CD8-positive, alpha-beta memory T cell (primary cell): ENCODE data around the gene RFFL. TPM values are rescaled to one million over a fixed set of nuclear protein-coding genes. Genes with fewer than 3 reads are reported as not detected.

Experiments
- CTCF ChIA-PET: fragments of 350-600 bp; sonication (Branson Sonifier 250); formaldehyde crosslinking; loops from one replicate; lab custom pipeline; 2021; ENCODE audit warnings: antibody characterized with exemption; lab: Charles Lee
- POLR2A ChIA-PET: fragments of 350-600 bp; sonication (Branson Sonifier 250); formaldehyde crosslinking; loops from one replicate; lab custom pipeline; 2021; ENCODE audit warnings: antibody characterized with exemption; lab: Charles Lee
- DNase-seq, 5 donors: peaks; one replicate each; pipeline versions ENCODE4 v3.0.0 to v3.0.0-alpha.2; 2020 to 2022; ENCODE audit warnings: mixed read lengths in 1 of 5
- H3K27ac ChIP-seq: one replicate; pipeline ENCODE4 v1.7.0; 2013; ENCODE audit warnings: low read depth, mild to moderate bottlenecking, low read length, moderate library complexity
- H3K27me3 ChIP-seq: 2 replicates; pipeline ENCODE4 v1.7.0; 2013; ENCODE audit warnings: low read length, mild to moderate bottlenecking; ENCODE audit not compliant: insufficient read depth, poor library complexity, severe bottlenecking
- H3K36me3 ChIP-seq: 2 replicates; pipeline ENCODE4 v1.7.0; 2013; ENCODE audit warnings: mild to moderate bottlenecking, low read length, moderate library complexity; ENCODE audit not compliant: insufficient read depth
- H3K4me1 ChIP-seq: 2 replicates; pipeline ENCODE4 v1.7.0; 2013; ENCODE audit warnings: mild to moderate bottlenecking, low read length, moderate library complexity; ENCODE audit not compliant: insufficient read depth
- H3K4me3 ChIP-seq: 2 replicates; pipeline ENCODE4 v1.7.0; 2013; ENCODE audit warnings: mild to moderate bottlenecking, low read length
- H3K9me3 ChIP-seq: 2 replicates; pipeline ENCODE4 v1.7.0; 2013; ENCODE audit warnings: mild to moderate bottlenecking, low read length
- H3K27ac Mint-ChIP-seq, 8 donors: one replicate each; pipeline ENCODE4 v1.8.0; 2020 to 2021; ENCODE audit warnings: mixed read lengths in 8 of 8, mild to moderate bottlenecking in 6 of 8, inconsistent platforms in 3 of 8, moderate library complexity in 3 of 8
- H3K27me3 Mint-ChIP-seq, 2 donors: one replicate each; pipeline ENCODE4 v1.8.0; 2020 to 2021; ENCODE audit warnings: mixed read lengths in 2 of 2, mild to moderate bottlenecking in 1 of 2, moderate library complexity in 1 of 2
- H3K36me3 Mint-ChIP-seq, 3 donors: one replicate each; pipeline ENCODE4 v1.8.0; 2020 to 2021; ENCODE audit warnings: mixed read lengths in 3 of 3, inconsistent platforms in 1 of 3, mild to moderate bottlenecking in 1 of 3
- H3K4me1 Mint-ChIP-seq, 3 donors: one replicate each; pipeline ENCODE4 v1.8.0; 2020 to 2021; ENCODE audit warnings: mixed read lengths in 3 of 3, inconsistent platforms in 1 of 3, mild to moderate bottlenecking in 1 of 3
- H3K4me3 Mint-ChIP-seq, 7 donors: one replicate each; pipeline ENCODE4 v1.8.0; 2020 to 2021; ENCODE audit warnings: mixed read lengths in 7 of 7, mild to moderate bottlenecking in 6 of 7, moderate library complexity in 4 of 7, inconsistent platforms in 2 of 7
- H3K9me3 Mint-ChIP-seq, 5 donors: one replicate each; pipeline ENCODE4 v1.8.0; 2020 to 2022; ENCODE audit warnings: mixed read lengths in 5 of 5, mild to moderate bottlenecking in 3 of 5, moderate library complexity in 2 of 5, inconsistent platforms in 1 of 5
- polyA plus RNA-seq: library from polyadenylated mRNA; unstranded; fragments of 300-500 nt; fragmentation: Illumina TruSeq; gene quantifications from one replicate; pipeline ENCODE4 v1.2.3, GENCODE V29; 2021
- total RNA-seq, 2 experiments: library from RNA; stranded (reverse); gene quantifications; one replicate each; pipeline ENCODE4 v1.2.3, GENCODE V29; 2021

The RFFL gene
- total and polyA plus RNA-seq, 3 experiments from 2014 or later = 30.2 to 43.6 (median 33.1) TPM

- H3K4me1 Mint-ChIP-seq = peaks cover 50 to 82% (median 80%) of the 10 kb centered on the region in 3 donors
- Histone ChIP-seq H3K27ac (no peak overlapping the region), H3K36me3 (no peaks in the 10 kb centered on the region), H3K4me1 (peaks cover 60% of the 10 kb centered on the region), H3K27me3 (no peaks in the 10 kb centered on the region), H3K9me3 (no peaks in the 10 kb centered on the region), H3K4me3 (no peak overlapping the region)
- no peak overlapping the region for H3K4me3 Mint-ChIP-seq
- POLR2A ChIA-PET = no interaction called here
- DNase-seq = no peak
- H3K36me3 Mint-ChIP-seq = peaks cover 0 to 32% (median 10%) of the 10 kb centered on the region in 3 donors
- H3K9me3 Mint-ChIP-seq = no peaks in the 10 kb centered on the region
- no peaks in the 10 kb centered on the region for H3K27me3 Mint-ChIP-seq
- CTCF ChIA-PET = interaction anchor here (1.5 kb wide), 1 partner anchor 9 kb away, joined by 3 read pairs; no protein-coding TSS in a partner anchor
- H3K27ac Mint-ChIP-seq = peak overlapping the region in 3 of 8 donors; percentile 7 to 76 (median 58)
Measured at GRCh38 chr17:35069311-35069710, 5.8 kb upstream of the RFFL start.

DNA sequence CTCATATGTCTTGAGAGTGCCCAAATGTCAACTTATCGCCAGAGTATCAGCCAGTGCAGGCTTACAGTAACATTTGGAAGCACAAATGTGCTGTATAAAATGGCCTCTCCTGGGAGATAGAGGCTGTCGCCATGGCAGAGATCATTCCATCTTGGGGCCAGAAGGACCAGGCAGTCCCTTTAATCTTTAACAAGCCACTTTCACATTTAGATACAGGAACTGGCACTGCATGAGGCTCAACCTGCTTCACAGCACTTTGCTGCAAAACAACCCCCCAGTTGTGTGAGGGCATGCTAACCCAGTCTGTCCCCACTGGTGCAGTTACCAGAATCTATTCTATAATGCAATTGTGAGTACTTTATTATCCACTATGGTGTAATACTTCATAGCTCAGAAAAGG lies 4.7 kb upstream of the RFFL start:
- no peak for DNase-seq
- Histone ChIP-seq H3K27me3 (no peaks in the 10 kb centered on the region), H3K4me1 (peaks cover 58% of the 10 kb centered on the region), H3K9me3 (no peaks in the 10 kb centered on the region), H3K4me3 (no peak overlapping the region), H3K27ac (no peak overlapping the region), H3K36me3 (no peaks in the 10 kb centered on the region)
- POLR2A ChIA-PET = no interaction called here
- peak overlapping the region in 1 of 7 donors; percentile 66 for H3K4me3 Mint-ChIP-seq
- no peaks in the 10 kb centered on the region for H3K9me3 Mint-ChIP-seq
- no peaks in the 10 kb centered on the region for H3K27me3 Mint-ChIP-seq
- H3K4me1 Mint-ChIP-seq = peaks cover 50 to 82% (median 80%) of the 10 kb centered on the region in 3 donors
- CTCF ChIA-PET = no interaction called here
- H3K36me3 Mint-ChIP-seq = peaks cover 0 to 33% (median 10%) of the 10 kb centered on the region in 3 donors
- peak overlapping the region in 3 of 8 donors; percentile 7 to 70 (median 11) for H3K27ac Mint-ChIP-seq

- Histone ChIP-seq H3K4me1 (peaks cover 49% of the 10 kb centered on the region), H3K36me3 (no peaks in the 10 kb centered on the region), H3K27me3 (no peaks in the 10 kb centered on the region), H3K27ac (no peak overlapping the region), H3K4me3 (no peak overlapping the region), H3K9me3 (no peaks in the 10 kb centered on the region)
- CTCF ChIA-PET = interaction anchor here (0.8 to 3.6 kb wide), 3 partner anchors 44 to 603 kb away, joined by 3 to 51 read pairs (median 34); no protein-coding TSS in a partner anchor
- Mint-ChIP-seq H3K27ac (peak overlapping the region in 1 of 8 donors; percentile 64), H3K4me3 (no peak overlapping the region), H3K36me3 (peaks cover 0 to 39% (median 15%) of the 10 kb centered on the region in 3 donors), H3K9me3 (peaks cover 0 to under 1% (median 0%) of the 10 kb centered on the region in 5 donors), H3K27me3 (no peaks in the 10 kb centered on the region), H3K4me1 (peaks cover 43 to 76% (median 74%) of the 10 kb centered on the region in 3 donors)
- DNase-seq = no peak
- POLR2A ChIA-PET = interaction anchor here (0.6 kb wide), 1 partner anchor 12 kb away, joined by 4 read pairs; no protein-coding TSS in a partner anchor
Measured at GRCh38 chr17:35065880-35066279, 2.4 kb upstream of the RFFL start.

- peak overlapping the region; percentile 57 for H3K27ac ChIP-seq
- H3K4me3 Mint-ChIP-seq = peak overlapping the region in 1 of 7 donors; percentile 51
Measured at GRCh38 chr17:35064516-35065215, 1.2 kb upstream of the RFFL start.

DNA sequence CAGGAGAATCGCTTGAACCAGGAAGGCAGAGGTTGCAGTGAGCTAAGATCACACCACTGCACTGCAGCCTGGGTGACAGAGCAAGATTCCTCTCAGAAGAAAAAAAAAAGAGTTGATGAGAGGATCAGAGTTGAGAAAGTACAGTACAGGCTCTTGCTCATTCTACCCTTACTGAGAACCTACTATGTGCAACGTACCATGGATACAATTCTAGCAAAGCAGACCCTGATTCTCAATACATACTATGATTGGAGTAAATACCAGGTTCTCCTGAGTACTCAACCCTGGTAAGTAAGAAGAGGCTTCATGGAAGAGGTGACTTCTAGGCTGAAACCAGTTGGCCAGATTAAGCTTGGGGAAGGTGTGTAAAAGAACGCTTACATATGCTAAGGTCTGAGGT lies 1.2 kb downstream of the RFFL start:
- peaks cover 0 to 41% (median 21%) of the 10 kb centered on the region in 3 donors for H3K36me3 Mint-ChIP-seq
- no peak overlapping the region for H3K27ac ChIP-seq
- no peaks in the 10 kb centered on the region for H3K36me3 ChIP-seq
- no peaks in the 10 kb centered on the region for H3K27me3 Mint-ChIP-seq
- H3K4me3 ChIP-seq = no peak overlapping the region
- H3K4me3 Mint-ChIP-seq = peak overlapping the region; percentile 41 to 92 (median 80)
- H3K4me1 ChIP-seq = peaks cover 31% of the 10 kb centered on the region
- H3K27me3 ChIP-seq = no peaks in the 10 kb centered on the region
- no peak for DNase-seq
- peak overlapping the region; percentile 57 to 96 (median 94) for H3K27ac Mint-ChIP-seq
- ChIA-PET POLR2A (no interaction called here), CTCF (interaction anchor here (0.7 to 3.5 kb wide), 7 partner anchors 9 to 40 kb away, joined by 3 to 34 read pairs (median 16); no protein-coding TSS in a partner anchor)
- peaks cover 0 to 1% (median 0%) of the 10 kb centered on the region in 5 donors for H3K9me3 Mint-ChIP-seq
- peaks cover 45 to 77% (median 72%) of the 10 kb centered on the region in 3 donors for H3K4me1 Mint-ChIP-seq
- H3K9me3 ChIP-seq = no peaks in the 10 kb centered on the region

More at GRCh38 chr17:35064516-35065215, 1.2 kb upstream of the RFFL start:
- no peak overlapping the region for H3K4me3 ChIP-seq
- ChIA-PET POLR2A (interaction anchor here (0.7 to 2.5 kb wide), 4 partner anchors 17 to 473 kb away, joined by 9 to 30 read pairs (median 10); partner anchors contain the start of gene SLFN12L), CTCF (interaction anchor here (0.7 to 3.6 kb wide), 18 partner anchors 9 to 398 kb away, joined by 3 to 51 read pairs (median 6); partner anchors contain the start of genes LIG3 and RAD51D)
- no peaks in the 10 kb centered on the region for H3K27me3 ChIP-seq
- H3K36me3 ChIP-seq = no peaks in the 10 kb centered on the region
- H3K36me3 Mint-ChIP-seq = peaks cover 0 to 44% (median 18%) of the 10 kb centered on the region in 3 donors
- no peaks in the 10 kb centered on the region for H3K9me3 ChIP-seq
- peaks cover 47% of the 10 kb centered on the region for H3K4me1 ChIP-seq
- no peaks in the 10 kb centered on the region for H3K27me3 Mint-ChIP-seq
- H3K4me1 Mint-ChIP-seq = peaks cover 50 to 80% (median 78%) of the 10 kb centered on the region in 3 donors
- H3K9me3 Mint-ChIP-seq = peaks cover 0 to 1% (median 0%) of the 10 kb centered on the region in 5 donors
- no peak for DNase-seq
- peak overlapping the region in 7 of 8 donors; percentile 40 to 96 (median 91) for H3K27ac Mint-ChIP-seq

GRCh38 chr17:35057332-35057915 lies 6.1 kb downstream of the RFFL start:
- POLR2A ChIA-PET = interaction anchor here (0.6 kb wide), 1 partner anchor 200 kb away, joined by 5 read pairs; no protein-coding TSS in a partner anchor
- no peak overlapping the region for H3K4me3 ChIP-seq
- H3K36me3 ChIP-seq = no peaks in the 10 kb centered on the region
- H3K9me3 ChIP-seq = no peaks in the 10 kb centered on the region
- no peaks in the 10 kb centered on the region for H3K27me3 ChIP-seq
- H3K4me1 ChIP-seq = peaks cover 40% of the 10 kb centered on the region
- peak overlapping the region in 7 of 8 donors; percentile 48 to 88 (median 67) for H3K27ac Mint-ChIP-seq
- DNase-seq = no peak
- H3K27ac ChIP-seq = no peak overlapping the region
- CTCF ChIA-PET = no interaction called here
- peaks cover 0 to 39% (median 21%) of the 10 kb centered on the region in 3 donors for H3K36me3 Mint-ChIP-seq
- peaks cover 0 to 1% (median 0%) of the 10 kb centered on the region in 5 donors for H3K9me3 Mint-ChIP-seq
- peaks cover 58 to 80% (median 77%) of the 10 kb centered on the region in 3 donors for H3K4me1 Mint-ChIP-seq
- H3K27me3 Mint-ChIP-seq = peaks cover 0 to 3% of the 10 kb centered on the region in 2 donors
- H3K4me3 Mint-ChIP-seq = no peak overlapping the region

DNA sequence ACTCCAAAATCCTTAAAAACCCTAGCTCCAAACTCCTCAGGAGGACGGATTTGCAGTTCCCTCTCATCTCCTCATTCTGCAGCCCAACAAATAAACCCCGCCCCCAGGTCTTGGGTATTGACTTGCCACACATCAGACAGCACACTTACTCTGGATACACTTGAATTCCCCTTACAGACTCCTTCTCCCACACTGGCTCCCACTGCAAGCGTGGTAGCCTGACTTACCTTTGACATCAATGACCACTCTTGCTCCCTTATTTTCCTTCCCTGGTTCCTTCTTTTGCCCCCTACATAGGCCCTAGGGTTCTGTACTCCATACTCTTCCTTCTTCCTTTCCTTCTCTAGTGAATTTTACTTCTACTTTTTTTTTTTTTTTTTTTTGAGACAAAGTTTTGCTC lies 7.5 kb downstream of the RFFL start:
- ChIA-PET CTCF (interaction anchor here (0.7 kb wide), 1 partner anchor 26 kb away, joined by 3 read pairs; no protein-coding TSS in a partner anchor), POLR2A (interaction anchor here (0.6 kb wide), 1 partner anchor 45 kb away, joined by 3 read pairs; no protein-coding TSS in a partner anchor)
- Histone ChIP-seq H3K36me3 (no peaks in the 10 kb centered on the region), H3K9me3 (no peaks in the 10 kb centered on the region), H3K27ac (no peak overlapping the region), H3K4me3 (no peak overlapping the region), H3K4me1 (peaks cover 48% of the 10 kb centered on the region), H3K27me3 (no peaks in the 10 kb centered on the region)
- peaks cover 0 to 1% (median 0%) of the 10 kb centered on the region in 5 donors for H3K9me3 Mint-ChIP-seq
- peaks cover 0 to 3% of the 10 kb centered on the region in 2 donors for H3K27me3 Mint-ChIP-seq
- peak overlapping the region; percentile 59 to 93 (median 78) for H3K27ac Mint-ChIP-seq
- DNase-seq = no peak
- H3K36me3 Mint-ChIP-seq = peaks cover 0 to 35% (median 19%) of the 10 kb centered on the region in 3 donors
- peaks cover 69 to 87% (median 84%) of the 10 kb centered on the region in 3 donors for H3K4me1 Mint-ChIP-seq
- H3K4me3 Mint-ChIP-seq = peak overlapping the region in 1 of 7 donors; percentile 34
